GM12874 (cell line): Measurements from ENCODE around the gene PRM1.

ENCODE experiments used
- CTCF ChIP-seq: IDR thresholded peaks from 2 replicates; pipeline ENCODE4 v1.5.1; 2011; ENCODE audit warnings: low read depth, mild to moderate bottlenecking, control low read depth, low read length, moderate library complexity; ENCODE audit not compliant: insufficient read depth

PRM1 gene

GRCh38 chr16:11250091-11250785 lies 30.9 kb downstream of the PRM1 start:
- no peak for TF ChIP-seq CTCF

DNA sequence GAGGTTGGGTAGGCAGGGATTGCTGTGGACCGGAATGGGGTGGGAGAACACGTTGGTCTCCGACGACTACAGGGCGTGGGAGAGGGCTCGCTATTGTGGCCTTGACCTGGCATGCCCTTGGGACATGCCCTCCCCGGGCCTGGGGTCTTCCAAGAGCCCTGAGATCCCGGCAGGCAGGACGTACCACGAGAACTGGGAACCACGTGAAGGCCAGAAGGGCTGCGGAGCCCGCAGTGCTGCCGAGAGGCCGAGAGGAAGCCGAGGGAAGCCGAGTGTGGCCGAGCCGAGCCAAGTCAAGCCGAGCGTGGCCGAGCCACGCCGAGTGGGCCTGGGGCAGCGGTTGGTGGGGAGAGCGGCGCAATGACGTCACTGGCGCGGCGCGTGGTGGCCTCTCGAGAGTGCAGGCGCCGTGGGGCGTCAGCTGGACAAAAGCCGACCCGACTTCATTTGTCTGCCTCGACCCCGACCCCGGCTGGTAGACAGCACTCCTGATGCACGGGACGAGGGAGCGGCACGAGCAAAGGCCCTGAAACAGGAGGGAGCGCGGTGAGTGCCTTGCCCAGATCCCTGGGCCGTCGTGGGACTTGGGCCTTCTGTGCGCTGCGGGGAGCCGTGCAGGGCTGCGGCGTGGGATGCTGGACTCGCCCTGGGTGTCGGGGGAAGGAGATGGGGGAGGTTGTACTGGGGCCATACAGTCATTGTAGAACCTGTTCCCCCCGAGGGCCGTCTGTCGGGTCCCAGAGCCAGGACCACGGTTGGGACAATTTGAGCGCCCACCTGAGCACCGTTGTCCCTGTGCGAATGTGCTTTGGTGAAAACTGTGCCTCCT lies 31.7 kb downstream of the PRM1 start:
- TF ChIP-seq CTCF: no peak

GRCh38 chr16:11248133-11248532 lies 33.0 kb downstream of the PRM1 start:
- no peak for TF ChIP-seq CTCF

GRCh38 chr16:11245988-11246387 lies 35.1 kb downstream of the PRM1 start:
- TF ChIP-seq CTCF: no peak

DNA sequence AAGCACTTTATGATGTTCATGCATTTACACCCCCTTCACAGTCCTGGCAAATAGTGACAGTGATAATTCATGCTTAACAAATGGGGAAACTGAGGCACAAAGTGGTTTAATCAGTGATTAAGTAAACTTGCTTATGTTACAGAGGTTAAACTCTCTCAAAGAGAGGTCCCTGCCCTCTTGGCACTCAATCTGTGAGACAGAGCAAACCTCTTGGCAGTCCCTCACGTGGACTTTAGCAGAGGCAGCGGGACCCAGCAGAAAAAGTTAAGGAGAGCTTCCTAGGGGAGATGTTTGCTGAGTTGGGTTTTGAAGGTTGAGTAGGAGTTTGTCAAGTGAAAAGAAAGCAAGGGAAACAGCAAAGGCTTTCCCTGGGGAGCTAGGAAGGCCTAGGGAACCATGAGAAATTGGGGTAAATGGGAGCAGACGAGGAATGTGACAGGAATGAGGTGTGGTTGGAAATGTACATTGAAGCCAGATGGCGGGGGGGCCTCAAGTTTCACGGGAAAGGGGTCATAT lies 35.9 kb downstream of the PRM1 start:
- no peak for TF ChIP-seq CTCF

DNA sequence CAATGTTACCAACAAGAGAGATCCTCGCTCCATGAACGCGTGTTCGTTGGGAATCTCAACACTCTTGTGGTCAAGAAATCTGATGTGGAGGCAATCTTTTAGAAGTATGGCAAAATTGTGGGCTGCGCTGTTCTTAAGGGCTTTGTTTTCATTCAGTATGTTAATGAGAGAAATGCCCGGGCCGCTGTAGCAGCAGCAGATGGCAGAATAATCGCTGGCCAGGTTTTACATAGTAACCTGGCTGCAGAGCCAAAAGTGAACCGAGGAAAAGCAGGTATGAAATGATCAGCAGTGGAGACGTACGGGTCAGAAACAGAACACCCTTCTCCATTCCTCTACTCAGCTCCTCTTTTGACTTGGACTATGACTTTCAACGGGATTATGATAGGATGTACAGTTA lies 38.5 kb downstream of the PRM1 start:
- no peak for TF ChIP-seq CTCF

DNA sequence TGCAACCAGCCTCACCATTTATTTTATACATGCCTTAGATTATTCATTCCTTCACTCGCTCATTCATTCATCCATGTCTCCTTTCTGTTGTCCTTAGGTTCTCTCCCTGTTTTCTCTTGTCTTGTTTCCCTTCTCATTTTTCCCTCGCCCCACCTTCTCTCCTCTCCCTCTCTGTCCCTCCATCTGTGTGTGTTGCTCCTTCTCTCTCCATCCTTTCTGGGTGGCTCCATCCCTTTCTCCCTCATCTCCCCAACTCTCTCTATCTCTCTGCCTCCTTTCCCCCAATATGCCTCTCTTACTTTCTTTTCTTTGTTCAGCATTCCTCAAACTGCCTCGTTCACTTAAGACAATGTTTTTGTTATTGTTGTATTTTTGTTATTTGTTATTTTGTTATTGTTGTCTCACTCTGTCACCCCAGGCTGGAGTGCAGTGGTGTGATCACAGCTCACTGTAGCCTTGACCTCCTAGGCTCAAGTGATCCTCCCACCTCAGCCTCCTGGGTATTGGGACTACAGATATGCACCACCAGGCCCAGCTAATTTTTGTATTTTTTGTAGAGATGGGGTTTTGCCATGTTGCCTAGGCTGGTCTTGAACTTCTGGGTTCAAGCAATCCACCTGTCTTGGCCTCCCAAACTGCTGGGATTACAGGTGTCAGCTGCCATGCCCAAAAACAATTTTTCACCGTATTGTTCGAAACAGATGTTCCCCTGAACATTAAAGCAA lies 39.5 kb downstream of the PRM1 start:
- no peak for TF ChIP-seq CTCF
